Stimulated activated CD4-positive, alpha-beta T cell treated with anti-CD3 and anti-CD28 coated beads, Interleukin-4, amount 100 ng/mL, for 48 hours (primary cell): ENCODE results near the gene GADD45G.

Source experiments
- DNase-seq, 2 donors: peaks; one replicate each; pipeline ENCODE4 v3.0.0-alpha.2; 2020; ENCODE audit warnings: low read depth in 2 of 2

The GADD45G gene

DNA sequence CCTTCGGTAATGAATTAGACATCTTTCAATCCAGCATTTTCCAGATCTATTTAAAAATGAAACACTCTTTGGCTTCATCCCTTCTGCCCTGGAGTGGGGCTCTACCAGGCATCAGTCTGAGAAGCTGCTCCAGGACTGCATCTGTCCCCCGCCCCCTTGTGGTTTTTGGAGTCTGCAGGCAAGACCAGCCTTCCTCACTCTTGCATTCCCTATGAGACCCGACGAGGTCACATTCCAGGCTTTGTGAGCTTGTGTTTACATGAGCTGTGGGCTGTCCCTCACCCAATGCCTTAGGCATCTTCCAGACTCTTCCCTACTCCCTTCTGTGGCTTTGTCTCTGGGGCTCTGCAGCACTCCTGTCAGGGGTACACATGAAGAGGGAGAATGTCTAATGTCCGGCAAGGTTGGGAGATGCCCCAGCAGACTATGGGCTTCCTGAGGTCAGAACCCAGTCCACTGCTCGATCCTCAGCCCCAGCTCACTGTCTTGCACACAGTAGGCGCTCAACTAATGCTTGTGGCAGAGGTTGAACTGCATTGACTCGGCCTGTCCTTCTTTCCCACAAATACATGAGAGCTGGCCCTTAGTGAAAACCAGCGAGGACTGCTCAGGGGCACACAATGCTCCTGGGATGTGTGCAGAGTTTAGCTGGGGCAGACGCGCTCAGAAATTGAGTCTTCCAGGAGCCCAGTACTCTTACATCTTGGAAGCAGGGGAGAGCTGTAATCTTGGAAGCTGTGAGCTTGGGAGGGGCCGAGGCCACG lies 11.7 kb upstream of the GADD45G start:
- DNase-seq = no peak

DNA sequence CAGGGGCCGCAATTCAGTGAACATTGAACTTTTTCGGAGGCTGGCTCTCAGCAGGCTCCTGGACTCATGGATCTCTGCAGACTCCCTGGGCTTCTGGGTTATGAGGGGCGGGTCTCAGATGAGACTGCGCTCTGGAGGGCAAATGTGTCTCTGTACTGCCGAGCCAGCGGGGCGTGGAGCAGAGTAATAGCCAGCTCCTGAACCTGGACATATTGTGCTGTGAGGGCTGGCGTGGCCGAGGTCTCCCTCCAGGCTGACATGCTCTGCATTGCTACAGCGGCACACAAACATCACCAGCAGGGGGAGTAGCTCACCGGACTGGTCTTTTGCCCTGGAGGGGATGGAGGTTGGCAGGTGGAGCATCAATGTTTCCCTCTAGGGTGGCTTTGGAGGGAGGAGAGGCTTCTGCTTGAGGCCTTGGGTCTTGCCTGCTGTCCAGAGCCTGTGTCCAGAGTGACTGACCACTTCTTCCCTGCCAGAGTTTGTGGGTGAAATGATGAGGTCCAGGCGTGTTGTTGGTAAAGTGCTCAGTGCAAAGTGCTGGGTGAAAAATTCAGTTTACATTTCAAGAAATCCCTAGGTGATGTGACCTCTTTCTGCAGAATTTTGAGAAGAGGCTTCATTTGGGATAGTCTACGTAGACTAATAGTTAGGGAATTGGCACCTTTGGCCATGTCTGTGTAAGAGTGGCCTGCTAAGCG lies 10.9 kb upstream of the GADD45G start:
- DNase-seq = peak; percentile 55 to 56

DNA sequence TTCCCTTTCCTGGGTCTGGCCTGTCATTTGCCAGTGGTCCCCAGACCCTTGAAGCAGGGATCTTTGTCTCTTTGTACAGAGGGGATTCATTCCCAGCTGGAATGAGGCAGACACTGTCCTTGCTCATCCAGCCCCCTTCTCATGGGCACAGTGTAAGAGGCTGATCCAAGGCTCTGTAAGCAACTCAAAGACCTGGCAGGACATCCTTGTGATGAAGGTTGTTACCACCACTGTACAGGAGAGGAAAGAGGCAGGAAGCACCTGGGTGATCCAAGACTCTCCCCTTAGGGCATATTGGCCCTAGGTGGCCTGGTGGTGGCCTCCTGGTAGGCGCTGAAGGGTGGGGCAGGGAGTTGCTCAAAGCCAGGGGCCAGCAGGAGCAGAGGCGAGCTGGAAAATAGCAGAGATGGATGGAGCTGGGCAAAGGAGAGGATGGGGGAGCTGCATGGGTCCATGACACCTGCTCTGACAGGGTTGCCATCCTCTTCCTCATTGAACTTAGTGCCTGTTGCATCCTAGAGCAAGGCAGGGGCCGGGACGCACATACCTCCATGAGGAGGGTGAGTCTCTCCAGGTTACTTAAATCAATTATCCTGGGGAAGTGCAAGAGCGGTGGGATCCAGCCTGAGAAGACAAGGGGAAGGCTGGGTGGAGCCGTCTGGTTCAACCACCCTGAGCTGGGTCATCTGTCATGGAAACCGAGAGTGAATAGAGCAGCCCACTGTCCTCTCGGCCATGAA lies 9.8 kb upstream of the GADD45G start:
- no peak for DNase-seq

DNA sequence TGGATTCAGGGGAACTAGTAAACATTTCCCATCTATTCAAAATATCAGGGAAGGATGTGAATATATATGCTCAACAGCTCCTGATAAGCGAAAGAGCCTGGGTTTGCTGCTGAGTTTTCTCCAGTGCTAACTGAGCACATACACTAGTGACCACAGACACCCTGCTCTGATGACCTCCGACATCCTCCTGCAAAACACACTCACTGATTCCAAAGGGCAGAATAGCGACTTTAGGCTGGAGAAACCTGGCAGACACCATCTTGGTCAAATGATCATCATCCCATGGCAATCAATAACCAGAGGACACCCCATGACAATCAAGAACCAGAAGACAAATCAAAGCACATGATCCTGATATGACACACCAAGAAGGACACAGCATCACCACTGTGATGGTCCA lies 9.2 kb upstream of the GADD45G start:
- DNase-seq = no peak

DNA sequence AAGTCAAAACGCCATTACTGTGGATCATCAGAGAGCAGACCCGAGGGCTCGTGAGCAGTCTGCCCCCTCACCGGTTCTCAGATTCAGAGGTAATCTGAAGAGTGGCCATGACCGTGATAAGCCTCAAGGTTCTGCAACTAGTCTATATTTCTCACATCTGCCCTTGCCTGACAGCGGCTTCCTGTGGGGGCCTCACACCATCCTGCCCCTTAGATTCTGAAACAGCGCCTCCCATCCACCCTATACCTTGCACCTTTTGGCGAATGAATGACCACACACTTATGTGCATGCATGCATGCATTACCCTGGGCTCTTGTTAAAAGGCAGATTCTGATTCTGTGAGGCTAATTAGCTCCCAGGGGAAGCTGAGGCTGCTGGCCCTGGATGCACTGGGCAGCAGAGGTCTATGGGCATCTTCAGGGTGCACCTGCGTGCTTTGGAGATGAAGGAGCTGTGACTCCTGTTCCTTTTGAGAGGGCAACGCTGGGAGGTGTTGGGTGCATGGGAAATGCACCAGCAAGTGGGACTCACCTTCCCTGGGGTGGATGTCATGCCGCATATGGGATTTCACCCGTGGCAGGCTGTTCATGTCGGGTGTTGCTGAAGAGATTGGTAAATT lies 7.8 kb upstream of the GADD45G start:
- no peak for DNase-seq

DNA sequence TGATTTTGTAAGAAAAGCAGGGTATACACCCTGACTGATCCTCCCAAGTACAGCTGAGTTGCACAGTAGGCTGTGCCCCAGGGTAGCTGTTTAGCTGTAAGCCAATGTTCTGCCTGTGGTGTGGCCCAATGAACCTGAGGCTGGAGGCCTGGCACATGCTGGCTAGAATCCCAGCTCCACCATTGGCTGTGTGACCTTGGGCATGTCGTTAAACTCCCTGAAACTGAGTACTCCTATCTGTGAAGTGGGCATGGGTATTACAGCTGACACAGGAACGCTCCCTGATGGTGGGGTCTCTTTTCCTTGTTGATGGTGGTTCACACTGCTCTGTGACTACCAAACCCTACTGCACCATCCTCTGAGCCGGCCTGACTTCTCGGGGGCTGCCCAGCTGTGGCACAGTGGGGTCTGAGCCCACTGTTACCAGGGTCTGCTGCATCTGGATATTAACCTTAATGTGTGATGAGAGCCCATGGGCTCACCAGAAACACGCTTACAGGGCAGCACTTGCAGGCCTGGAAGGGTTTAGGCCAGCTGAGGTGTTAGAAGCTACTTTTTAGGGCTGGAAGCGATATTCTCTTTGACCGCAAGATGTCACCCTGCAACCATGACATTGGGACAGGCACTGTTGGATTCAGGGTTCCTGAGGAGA lies 7.0 kb upstream of the GADD45G start:
- peak; percentile 25 to 26 for DNase-seq

DNA sequence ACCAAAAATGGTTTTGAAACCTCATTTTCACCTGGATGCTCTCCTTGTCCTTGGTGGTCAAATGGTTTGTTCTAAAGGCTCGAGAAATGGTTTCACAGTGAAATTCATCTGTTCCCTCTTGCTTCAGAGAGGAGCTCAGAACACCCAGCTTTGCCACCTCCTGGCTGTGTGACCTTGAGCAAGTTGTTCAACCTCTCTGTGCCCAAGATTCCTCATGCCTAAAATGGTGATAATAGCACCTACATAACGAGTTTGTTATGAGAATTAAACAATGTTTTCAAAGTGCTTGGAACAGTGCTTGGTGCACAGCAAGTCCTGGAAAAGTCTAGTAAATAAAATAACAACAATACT lies 6.5 kb upstream of the GADD45G start:
- DNase-seq = no peak

DNA sequence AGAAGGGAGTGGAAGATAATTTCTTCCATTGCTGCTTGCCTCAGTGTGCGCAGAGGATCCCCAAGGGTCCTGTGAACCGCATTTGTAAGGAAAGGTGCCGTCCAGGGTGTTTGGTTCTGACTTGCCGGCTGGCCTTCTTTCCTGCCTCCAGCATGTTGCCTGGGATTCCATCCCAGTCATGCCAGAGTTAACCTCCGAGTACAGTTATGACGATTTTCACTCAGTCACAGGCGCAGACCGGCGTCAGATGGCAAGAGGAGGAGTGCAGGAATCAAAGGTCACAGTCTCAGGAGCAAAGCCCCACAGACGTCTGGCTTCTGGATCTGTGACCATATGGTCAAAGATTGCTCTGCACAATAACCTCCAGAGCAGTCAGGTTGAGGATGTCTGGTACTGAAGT lies 5.9 kb upstream of the GADD45G start:
- no peak for DNase-seq

DNA sequence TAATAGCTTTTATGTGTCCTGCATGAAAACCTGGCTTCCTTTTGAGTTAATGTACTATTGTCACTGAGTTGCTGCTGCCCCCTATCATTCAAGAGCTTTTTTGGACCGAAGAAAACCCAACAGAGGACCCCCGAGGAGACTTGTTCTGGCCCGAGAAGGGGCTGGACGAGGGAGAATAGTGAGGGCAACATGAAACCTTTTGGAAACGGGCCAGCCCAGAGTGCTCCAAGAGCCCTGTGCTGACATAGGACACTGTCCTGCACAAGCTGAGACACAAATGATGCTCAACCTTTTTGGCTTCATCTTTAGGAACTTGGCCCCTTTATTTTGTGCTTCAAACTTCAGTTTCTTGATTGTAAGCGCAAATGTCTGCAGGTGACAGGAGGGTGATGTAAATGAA lies 4.0 kb upstream of the GADD45G start:
- no peak for DNase-seq

DNA sequence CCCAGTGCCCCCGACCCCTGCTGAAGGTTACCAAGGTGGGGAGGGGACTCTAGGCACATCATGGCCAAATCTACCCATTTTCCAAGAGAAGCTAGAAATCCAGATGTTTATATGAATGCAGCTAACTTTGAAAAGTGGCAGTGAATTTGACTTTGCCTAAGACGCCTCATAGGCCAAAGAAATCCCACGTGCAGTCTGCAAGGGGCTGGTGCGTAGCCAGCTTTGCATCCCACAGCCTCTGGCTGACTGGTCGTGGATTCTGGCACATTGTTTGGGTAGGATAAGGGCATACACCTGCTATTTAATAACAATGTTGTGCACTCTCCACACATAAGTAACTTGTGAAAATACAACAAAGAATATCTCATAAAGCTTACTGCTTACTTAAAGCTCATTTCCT lies 3.5 kb upstream of the GADD45G start:
- no peak for DNase-seq

DNA sequence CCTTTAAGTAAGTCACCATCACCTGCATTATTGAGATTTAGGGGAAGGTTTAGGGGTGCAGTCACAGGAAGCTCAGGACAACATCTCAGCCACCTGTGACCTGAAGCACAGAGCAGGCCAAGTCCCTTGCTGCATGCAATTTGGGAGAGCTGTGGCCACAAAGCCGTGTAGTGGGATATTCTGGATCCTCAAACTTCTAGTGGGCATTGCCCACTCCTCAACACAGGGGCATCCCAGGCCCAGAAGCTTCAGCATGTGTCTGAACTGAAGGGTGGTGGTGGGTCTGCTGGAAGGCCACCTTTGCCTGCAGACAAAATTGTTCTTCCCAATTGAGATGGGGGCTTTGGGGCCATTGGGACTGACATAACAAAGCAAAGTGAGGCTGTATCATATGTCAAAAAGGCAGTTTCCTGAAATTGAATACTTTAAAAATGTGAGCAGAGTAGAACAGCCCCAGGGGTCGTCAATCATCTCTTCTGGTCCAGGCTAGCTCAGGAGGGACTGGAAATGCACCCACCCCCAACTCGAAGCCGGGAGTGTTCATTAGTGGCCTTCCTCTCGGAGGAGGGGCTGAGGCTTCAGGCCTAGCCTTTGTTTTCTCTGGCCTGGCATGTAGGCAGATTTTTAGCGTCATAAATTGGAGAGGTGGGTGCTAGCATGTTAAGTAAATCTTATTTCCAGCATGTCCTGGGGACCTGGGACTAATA lies 2.8 kb upstream of the GADD45G start:
- DNase-seq = no peak

DNA sequence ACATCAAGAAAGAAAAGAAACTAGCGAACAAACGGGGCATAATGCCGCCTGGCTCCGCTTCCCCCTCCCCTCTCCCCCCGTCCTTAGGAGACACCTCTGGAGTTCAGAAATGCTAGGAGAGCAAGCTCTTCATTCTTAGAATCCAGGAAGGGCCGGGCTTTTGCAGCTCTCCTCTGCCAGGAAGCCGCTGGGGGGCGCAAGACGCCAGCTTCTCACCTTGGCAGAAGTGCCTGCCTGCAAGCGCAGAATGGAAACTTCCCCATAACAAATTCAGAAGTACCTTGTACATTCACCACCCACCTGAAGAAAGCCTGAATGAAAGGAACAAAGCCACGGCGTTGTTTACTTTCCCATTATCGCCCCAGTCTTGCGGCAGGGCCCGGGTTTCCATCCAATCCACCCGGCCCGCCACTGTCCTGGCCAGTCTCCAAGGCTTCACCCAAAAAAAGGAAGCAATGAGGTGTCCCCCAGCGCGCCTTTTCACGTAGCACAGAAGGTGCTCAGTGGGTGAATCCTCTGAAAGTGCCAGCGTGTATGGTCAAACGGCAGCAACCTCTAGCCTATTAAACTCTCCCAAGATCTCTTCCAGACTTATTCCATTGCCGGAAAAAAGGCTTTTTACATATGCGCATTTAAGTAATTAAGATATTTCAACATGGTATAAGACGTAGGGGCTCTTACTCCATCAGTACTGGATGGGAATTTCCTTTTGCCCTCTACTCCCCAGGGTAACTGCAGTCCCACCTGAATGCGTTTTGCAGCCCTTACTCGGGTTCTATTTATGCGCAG lies 1.6 kb upstream of the GADD45G start:
- DNase-seq = peak; percentile 87 to 89

DNA sequence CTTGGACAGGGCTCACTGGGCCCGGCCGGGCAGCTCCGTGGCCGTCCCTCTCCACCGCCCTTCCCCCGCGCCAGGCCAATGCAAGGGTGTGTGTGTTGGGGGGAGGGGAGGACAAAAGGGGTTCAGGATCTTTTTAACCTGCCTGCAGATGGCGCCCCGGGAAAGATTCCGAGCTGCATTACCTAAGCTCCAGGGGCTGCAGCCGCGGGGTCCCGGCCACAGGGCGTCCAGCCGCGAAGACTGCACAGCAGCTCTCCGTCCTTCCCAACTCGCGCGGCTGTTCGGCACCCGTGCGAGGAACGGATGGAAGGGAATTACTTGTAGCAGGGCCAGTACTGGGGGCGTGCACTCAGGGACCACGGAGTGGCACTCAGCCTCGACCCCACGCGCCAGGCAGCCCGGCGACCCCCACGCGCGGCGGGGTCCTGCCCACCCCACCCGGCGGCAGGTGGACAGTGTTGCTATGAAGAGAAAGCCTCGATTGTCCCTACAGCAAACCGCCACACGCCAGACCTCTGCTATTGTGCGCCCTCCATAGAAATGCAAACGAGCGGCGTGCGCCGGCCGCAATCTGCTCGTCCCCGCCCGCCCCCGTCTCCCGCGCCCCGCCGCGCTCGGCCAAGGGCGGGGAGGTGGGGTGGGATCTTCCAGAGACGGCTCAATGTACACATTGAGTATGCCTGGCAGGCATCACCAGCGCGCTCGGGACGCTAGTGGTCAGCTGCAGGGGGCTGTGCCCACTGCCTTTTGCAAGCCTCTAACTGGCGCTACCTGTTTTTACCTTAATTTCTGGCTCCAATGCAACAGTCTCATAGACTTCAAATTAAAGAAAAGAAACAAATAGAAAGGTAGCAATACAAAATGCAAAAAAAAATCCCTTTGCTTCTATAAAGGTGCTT lies 796 bp upstream of the GADD45G start:
- DNase-seq = peak; percentile 26 to 38

DNA sequence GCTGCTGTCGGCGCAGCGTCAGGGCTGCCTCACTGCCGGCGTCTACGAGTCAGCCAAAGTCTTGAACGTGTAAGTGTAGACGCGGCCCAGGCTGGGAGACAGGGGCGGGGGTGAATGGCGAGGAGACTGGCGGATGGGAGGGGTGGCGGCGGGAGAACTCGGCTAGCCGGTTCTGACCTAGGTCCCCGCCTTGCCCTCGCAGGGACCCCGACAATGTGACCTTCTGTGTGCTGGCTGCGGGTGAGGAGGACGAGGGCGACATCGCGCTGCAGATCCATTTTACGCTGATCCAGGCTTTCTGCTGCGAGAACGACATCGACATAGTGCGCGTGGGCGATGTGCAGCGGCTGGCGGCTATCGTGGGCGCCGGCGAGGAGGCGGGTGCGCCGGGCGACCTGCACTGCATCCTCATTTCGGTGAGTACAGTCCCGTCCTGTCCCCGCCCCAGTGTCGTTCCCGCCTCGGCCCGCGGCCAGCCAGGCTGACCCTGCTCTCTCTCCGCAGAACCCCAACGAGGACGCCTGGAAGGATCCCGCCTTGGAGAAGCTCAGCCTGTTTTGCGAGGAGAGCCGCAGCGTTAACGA lies 745 bp downstream of the GADD45G start:
- peak; percentile 45 to 48 for DNase-seq

DNA sequence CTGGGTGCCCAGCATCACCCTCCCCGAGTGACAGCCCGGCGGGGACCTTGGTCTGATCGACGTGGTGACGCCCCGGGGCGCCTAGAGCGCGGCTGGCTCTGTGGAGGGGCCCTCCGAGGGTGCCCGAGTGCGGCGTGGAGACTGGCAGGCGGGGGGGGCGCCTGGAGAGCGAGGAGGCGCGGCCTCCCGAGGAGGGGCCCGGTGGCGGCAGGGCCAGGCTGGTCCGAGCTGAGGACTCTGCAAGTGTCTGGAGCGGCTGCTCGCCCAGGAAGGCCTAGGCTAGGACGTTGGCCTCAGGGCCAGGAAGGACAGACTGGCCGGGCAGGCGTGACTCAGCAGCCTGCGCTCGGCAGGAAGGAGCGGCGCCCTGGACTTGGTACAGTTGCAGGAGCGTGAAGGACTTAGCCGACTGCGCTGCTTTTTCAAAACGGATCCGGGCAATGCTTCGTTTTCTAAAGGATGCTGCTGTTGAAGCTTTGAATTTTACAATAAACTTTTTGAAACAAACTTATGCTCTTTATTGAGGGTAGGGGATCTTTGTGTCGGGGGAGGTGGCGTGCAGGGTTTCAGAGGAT lies 1.3 kb downstream of the GADD45G start:
- peak; percentile 23 to 36 for DNase-seq

DNA sequence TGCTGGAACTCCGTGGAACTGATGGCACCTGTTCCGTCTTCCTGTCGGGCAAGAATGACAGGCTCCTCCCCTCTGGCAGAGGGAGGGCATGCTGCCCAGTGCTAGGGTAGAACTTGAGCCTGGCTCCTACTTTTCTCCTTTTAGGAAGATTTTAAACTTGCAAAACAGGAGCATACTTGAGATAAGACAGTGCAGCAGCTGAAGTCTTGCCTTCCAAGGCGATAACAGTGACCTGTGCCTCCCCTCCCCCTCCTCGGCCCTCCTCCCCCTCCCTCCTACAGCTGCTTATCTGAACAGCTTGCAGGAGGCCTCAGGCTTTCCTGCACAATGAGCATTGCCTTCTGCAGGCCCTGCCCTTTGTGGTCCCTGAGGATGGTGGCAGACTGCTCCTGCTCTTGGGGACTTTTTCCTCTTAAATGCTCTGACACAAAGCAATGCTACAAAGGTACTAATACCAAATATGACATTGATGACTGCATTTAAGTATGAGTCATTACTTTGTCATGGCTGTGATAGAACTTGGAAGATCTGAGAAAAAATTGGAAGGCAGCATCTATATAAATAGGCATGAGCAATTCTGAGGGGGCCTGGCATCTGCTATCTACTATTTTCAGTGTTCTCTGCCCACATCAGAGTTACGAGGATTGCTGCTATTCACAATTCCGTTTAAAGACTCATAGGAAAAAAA lies 2.0 kb downstream of the GADD45G start:
- DNase-seq = peak; percentile 17 to 47

DNA sequence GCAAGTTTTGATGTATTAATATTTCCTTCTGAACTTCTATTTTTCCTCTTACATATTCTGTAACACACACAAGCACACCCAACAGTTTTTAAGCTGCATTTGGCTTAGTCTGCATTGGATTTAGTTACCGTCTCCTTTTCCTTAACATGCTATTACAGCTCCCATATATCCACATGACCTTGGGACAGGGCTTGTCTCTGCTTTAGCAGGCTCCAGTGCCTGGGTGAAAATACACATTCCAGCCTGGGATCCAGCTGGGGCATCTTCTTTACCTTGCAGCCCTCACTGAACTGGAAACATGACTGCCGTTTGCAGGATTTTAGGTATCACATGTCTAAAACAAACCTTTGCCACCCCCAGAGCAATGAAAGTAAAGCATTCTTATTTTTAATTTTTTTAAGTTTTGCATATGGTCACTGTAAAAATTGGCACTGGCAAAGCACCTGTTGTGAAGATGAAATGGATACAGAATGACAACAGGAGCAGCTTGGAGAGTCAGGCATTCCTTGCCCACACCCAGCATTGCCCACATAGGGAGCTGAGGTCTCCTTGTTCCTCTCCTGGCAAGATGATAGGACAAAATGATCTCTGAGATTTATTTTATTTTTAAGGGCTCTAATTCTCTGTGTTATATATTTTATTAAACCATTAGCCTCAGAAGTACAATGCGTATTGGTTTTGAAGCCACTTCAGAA lies 4.0 kb downstream of the GADD45G start:
- no peak for DNase-seq
